C4-2B (cell line): ENCODE results near the gene SLC35F5.

Source experiments
- H3K27ac ChIP-seq: fragments of 450-650 bp; 2 replicates; pipeline ENCODE4 v1.5.1; 2017
- CTCF ChIP-seq: fragments of 450-650 bp; conservative IDR thresholded peaks from 2 replicates; pipeline ENCODE4 v1.5.1; 2017; ENCODE audit warnings: mild to moderate bottlenecking
- ZFX ChIP-seq: fragments of 450-650 bp; IDR thresholded peaks from 2 replicates; pipeline ENCODE4 v1.6.1; 2017

SLC35F5 gene

GRCh38 chr2:113755035-113755834 is 1.2 kb downstream of the SLC35F5 start:
- TF ChIP-seq CTCF = no peak
- TF ChIP-seq ZFX = no peak
- H3K27ac ChIP-seq = peak overlapping the region; percentile 90

DNA sequence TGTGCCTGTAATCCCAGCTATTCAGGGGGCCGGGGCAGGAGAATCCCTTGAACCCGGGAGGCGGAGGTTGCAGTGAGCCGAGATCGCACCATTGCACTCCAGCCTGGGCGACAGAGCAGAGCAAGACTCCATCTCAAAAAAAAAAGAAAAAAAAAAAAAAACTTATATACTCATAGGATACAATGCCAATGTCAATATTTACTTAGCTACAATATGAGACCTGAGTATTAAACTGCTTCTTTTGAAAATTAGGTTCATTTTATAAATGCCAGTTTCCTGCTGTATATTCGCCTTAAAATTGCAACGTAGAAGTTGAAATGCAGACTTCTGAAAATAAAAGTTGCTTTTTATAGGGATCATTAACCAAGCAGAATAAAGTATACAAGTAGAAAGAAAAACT is 2.3 kb downstream of the SLC35F5 start:
- TF ChIP-seq ZFX (no peak), CTCF (no peak)
- peak overlapping the region; percentile 66 for H3K27ac ChIP-seq

GRCh38 chr2:113750385-113750784 is 6.1 kb downstream of the SLC35F5 start:
- no peak overlapping the region for H3K27ac ChIP-seq
- no peak for TF ChIP-seq ZFX
- no peak for TF ChIP-seq CTCF

DNA sequence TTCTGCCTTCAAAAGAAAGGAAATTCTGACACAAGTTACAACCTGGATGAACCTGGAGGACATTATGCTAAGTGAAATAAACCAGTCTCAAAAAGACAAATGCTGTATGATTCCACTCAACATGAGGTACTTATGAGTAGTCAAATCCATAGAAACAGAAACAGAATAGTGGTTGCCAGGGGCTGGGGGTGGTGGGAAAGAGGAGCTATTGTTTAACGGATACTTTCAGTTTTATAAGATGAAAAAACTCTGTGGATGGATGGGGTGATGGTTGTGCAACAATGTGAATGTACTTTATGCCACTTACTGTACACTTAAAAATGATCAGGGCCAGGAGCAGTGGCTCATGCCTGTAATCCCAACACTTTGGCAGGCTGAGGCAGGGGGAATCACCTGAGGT is 15.4 kb downstream of the SLC35F5 start:
- TF ChIP-seq ZFX = no peak
- H3K27ac ChIP-seq = no peak overlapping the region

DNA sequence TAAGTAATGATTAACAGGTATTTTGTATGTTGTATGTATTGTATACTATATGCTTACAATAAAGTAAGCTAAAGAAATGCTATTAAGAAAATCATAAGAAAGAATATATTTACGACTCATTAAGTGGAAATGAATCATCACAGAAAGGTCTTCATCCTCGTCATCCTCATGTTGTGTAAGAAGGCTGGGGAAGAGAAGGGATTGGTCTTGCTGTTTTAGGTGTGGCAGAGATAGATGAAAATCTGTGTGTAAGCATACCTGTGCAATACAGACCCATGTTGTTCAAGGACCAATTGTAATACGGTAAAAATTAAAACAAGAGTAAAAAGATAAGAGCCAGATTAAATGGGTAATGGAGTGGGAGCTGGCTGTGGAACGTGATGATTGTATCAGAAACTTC is 16.6 kb downstream of the SLC35F5 start:
- no peak overlapping the region for H3K27ac ChIP-seq

DNA sequence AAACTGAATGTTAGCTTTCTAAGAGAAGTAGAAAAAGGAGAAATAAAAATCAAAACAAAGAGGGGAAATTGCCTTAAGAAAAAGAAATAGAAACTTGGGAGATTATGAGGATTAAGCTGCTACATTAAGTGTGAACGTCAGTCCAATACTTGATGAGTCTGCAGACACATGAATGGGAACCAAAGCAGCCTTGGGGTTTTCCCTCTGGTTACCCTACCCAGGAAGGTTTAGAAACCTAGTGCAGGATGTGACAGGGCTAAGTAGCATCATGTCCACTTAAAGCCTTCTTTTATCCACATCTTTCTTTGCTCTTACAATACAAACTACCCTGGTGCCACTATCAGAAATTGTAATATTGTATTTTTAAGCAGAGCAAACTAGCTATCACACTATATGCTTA is 22.3 kb downstream of the SLC35F5 start:
- TF ChIP-seq ZFX (no peak), CTCF (no peak)
- H3K27ac ChIP-seq = no peak overlapping the region

More for the DNA sequence above, 16.6 kb downstream of the SLC35F5 start:
- TF ChIP-seq ZFX (no peak), CTCF (no peak)

DNA sequence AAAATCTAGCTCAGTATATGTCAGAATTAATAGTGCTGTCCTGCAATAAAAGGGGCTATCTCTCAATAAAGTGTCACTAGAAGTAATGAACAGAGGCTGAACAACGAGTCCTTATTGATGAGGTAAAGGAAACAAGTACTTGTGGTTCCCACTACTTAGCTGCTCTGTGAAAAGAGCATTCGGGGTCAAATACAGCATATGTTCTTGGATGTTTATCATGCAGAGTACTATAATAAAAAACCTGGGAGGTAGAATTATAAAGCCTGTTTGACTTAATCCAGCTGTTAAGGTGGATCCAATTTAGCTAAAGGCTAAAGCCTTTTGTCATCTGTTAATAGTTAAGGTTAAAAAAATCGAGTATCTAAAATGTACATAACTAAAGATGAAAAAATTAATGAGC is 32.4 kb downstream of the SLC35F5 start:
- H3K27ac ChIP-seq = no peak overlapping the region
- TF ChIP-seq ZFX (no peak), CTCF (no peak)

DNA sequence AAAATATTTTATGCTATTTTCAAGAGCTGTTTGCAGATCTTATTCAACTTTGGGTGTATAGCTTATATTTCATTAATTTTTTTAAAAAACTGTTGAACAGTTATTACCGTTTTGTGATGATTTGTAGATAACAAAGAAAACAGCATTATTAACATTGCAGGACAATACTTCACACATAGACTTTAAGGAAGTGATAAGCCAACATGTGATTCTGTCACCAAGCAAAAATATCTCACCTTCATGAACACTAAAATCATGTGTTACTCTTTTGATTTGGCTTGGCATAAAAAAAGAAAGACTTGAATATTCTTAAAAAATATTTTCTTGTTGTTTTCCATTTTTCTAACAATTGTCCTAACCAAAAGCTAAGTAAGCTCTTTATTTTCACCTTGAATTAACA is 33.0 kb downstream of the SLC35F5 start:
- TF ChIP-seq ZFX = no peak
- TF ChIP-seq CTCF = no peak
- no peak overlapping the region for H3K27ac ChIP-seq
